ENCODE results near the gene CHD8. TPM values are rescaled to one million over a fixed set of nuclear protein-coding genes. Genes with fewer than 3 reads are reported as not detected.
"Not testable (repeated sequence)": the region's sequence is repeated elsewhere in the genome, so short reads cannot be mapped to it uniquely, and the experiment has no call there.

CHD8 gene
- polyA plus RNA-seq, 1 experiment: 26.1 TPM

- CTCF ChIA-PET: interaction anchor here (0.5 to 3.9 kb wide), 18 partner anchors 10 to 239 kb away, joined by 3 to 32 read pairs (median 4); partner anchors contain the start of genes RAB2B, SALL2 and TOX4
- POLR2A ChIA-PET: interaction anchor here (0.6 to 3.1 kb wide), 5 partner anchors 12 to 119 kb away, joined by 3 to 35 read pairs (median 4); partner anchors contain the start of gene SALL2
- peak overlapping the region; percentile 70 for H3K27ac ChIP-seq (ENCODE audit: low read depth, low read length)
- no peak for TF ChIP-seq CTCF (IDR thresholded peaks at IDR 0.05; ENCODE audit: low read depth, low read length)
- DNase-seq (ENCODE audit: low read depth, low spot score): no peak
- peak overlapping the region; percentile 93 for H3K4me3 ChIP-seq (ENCODE audit: low read depth, low read length)
- peaks cover 3% of the 10 kb centered on the region; the same call in 1 of the 2 replicates for H3K9me3 ChIP-seq (ENCODE audit: control insufficient read depth, insufficient read depth, low read length)
- H3K27me3 ChIP-seq (ENCODE audit: control insufficient read depth, insufficient read depth, low read length): no peaks in the 10 kb centered on the region
Observed at GRCh38 chr14:21455592-21455911, 371 bp downstream of the CHD8 start.

GRCh38 chr14:21454843-21455544 is 929 bp downstream of the CHD8 start:
- Histone ChIP-seq H3K4me3 (ENCODE audit: low read depth, low read length) (peak overlapping the region; percentile 93), H3K27ac (ENCODE audit: low read depth, low read length) (no peak overlapping the region), H3K9me3 (ENCODE audit: control insufficient read depth, insufficient read depth, low read length) (peaks cover 3% of the 10 kb centered on the region; the same call in 1 of the 2 replicates), H3K27me3 (ENCODE audit: control insufficient read depth, insufficient read depth, low read length) (no peaks in the 10 kb centered on the region)
- DNase-seq (ENCODE audit: low read depth, low spot score): no peak
- ChIA-PET CTCF (interaction anchor here (0.6 to 3.9 kb wide), 5 partner anchors 18 to 108 kb away, joined by 3 to 32 read pairs (median 7); partner anchors contain the start of genes RAB2B and TOX4), POLR2A (interaction anchor here (0.6 to 3.1 kb wide), 3 partner anchors 18 to 118 kb away, joined by 3 to 35 read pairs (median 4); partner anchors contain the start of gene SALL2)
- TF ChIP-seq CTCF (IDR thresholded peaks at IDR 0.05; ENCODE audit: low read depth, low read length): no peak

GRCh38 chr14:21449899-21450216 is 6.1 kb downstream of the CHD8 start:
- CTCF ChIA-PET: interaction anchor here (1.1 kb wide), 1 partner anchor 48 kb away, joined by 5 read pairs; no protein-coding TSS in a partner anchor
- Histone ChIP-seq H3K9me3 (ENCODE audit: control insufficient read depth, insufficient read depth, low read length) (no peaks in the 10 kb centered on the region), H3K4me3 (ENCODE audit: low read depth, low read length) (no peak overlapping the region), H3K27ac (ENCODE audit: low read depth, low read length) (no peak overlapping the region), H3K27me3 (ENCODE audit: control insufficient read depth, insufficient read depth, low read length) (no peaks in the 10 kb centered on the region)
- TF ChIP-seq CTCF (IDR thresholded peaks at IDR 0.05; ENCODE audit: low read depth, low read length): no peak
- DNase-seq (ENCODE audit: low read depth, low spot score): no peak
- POLR2A ChIA-PET: interaction anchor here (1.2 kb wide), 1 partner anchor 13 kb away, joined by 3 read pairs; no protein-coding TSS in a partner anchor

DNA sequence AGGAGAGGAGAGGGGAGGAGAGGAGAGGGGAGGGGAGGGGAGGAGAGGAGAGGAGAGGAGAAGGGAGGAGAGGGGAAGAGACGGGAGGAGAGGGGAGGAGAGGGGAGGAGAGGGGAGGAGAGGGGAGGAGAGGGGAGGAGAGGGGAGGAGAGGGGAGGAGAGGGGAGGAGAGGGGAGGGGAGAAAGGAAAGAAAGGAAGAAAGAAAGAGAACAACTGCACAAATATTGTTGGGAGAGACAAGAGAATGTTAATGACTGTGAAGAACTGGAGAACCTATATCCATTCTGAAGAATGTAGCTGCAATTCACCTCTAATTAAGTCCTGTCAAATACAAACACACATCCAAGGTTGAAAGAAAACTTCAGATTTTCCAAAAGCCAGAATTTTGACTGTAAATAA is 13.3 kb downstream of the CHD8 start:
- CTCF ChIA-PET: interaction anchor here (1.3 to 1.9 kb wide), 2 partner anchors 13 to 35 kb away, joined by 4 to 8 read pairs; partner anchors contain the start of genes CHD8, RAB2B and TOX4

GRCh38 chr14:21440859-21441258 is 15.1 kb downstream of the CHD8 start:
- Histone ChIP-seq H3K27ac (ENCODE audit: low read depth, low read length) (no peak overlapping the region), H3K27me3 (ENCODE audit: control insufficient read depth, insufficient read depth, low read length) (no peaks in the 10 kb centered on the region), H3K4me3 (ENCODE audit: low read depth, low read length) (no peak overlapping the region), H3K9me3 (ENCODE audit: control insufficient read depth, insufficient read depth, low read length) (no peaks in the 10 kb centered on the region)
- CTCF ChIA-PET: interaction anchor here (0.9 to 1.9 kb wide), 2 partner anchors 17 to 36 kb away, joined by 3 to 8 read pairs; partner anchors contain the start of genes RAB2B and TOX4
- POLR2A ChIA-PET: no interaction called here
- DNase-seq (ENCODE audit: low read depth, low spot score): no peak
- no peak for TF ChIP-seq CTCF (IDR thresholded peaks at IDR 0.05; ENCODE audit: low read depth, low read length)

More for the DNA sequence above, 13.3 kb downstream of the CHD8 start:
- H3K9me3 ChIP-seq (ENCODE audit: control insufficient read depth, insufficient read depth, low read length); DNase-seq (ENCODE audit: low read depth, low spot score); H3K27me3 ChIP-seq (ENCODE audit: control insufficient read depth, insufficient read depth, low read length); H3K4me3 ChIP-seq (ENCODE audit: low read depth, low read length); H3K27ac ChIP-seq (ENCODE audit: low read depth, low read length): not testable (repeated sequence)
- POLR2A ChIA-PET: interaction anchor here (1.4 kb wide), 1 partner anchor 13 kb away, joined by 3 read pairs; the partner anchor contains the start of gene CHD8
